CD14-positive monocyte (primary cell): ENCODE results near the gene TMEM116. TPM values are rescaled to one million over a fixed set of nuclear protein-coding genes. Genes with fewer than 3 reads are reported as not detected.

Source experiments
- DNase-seq, 3 donors: peaks; one replicate each; pipeline ENCODE4 v3.0.0-alpha.2; 2011 to 2022
- H2AFZ ChIP-seq: 2 replicates; pipeline ENCODE4 v1.6.0; 2012; ENCODE audit warnings: mild to moderate bottlenecking, low read depth, low read length, inconsistent platforms; ENCODE audit not compliant: insufficient read depth, poor library complexity, severe bottlenecking
- H3K27ac ChIP-seq, 2 donors: 1 replicate in 1 of 2; 2 replicates in 1 of 2; pipeline ENCODE4 v1.5.1; 2012 to 2013; ENCODE audit warnings: low read length in 2 of 2, control low read depth in 1 of 2, inconsistent platforms in 1 of 2, low read depth in 1 of 2, mild to moderate bottlenecking in 1 of 2
- H3K27me3 ChIP-seq, 2 donors: one replicate each; pipeline versions ENCODE4 v1.6.0 to v1.6.1; 2011 to 2013; ENCODE audit warnings: low read length in 2 of 2; ENCODE audit not compliant: control insufficient read depth in 2 of 2, insufficient read depth in 2 of 2
- H3K36me3 ChIP-seq, 2 donors: replicated peaks in 1 of 2; 1 replicate in 1 of 2; 2 replicates in 1 of 2; pipeline versions ENCODE4 v1.5.1 to v1.6.1; 2012 to 2013; ENCODE audit warnings: low read length in 2 of 2, control low read depth in 1 of 2, inconsistent platforms in 1 of 2, mild to moderate bottlenecking in 1 of 2; ENCODE audit not compliant: insufficient read depth in 2 of 2, control insufficient read depth in 1 of 2
- H3K4me1 ChIP-seq, 2 donors: 1 replicate in 1 of 2; 2 replicates in 1 of 2; pipeline versions ENCODE4 v1.5.1 to v1.6.1; 2012 to 2013; ENCODE audit warnings: low read length in 2 of 2, control low read depth in 1 of 2, inconsistent platforms in 1 of 2, mild to moderate bottlenecking in 1 of 2, moderate library complexity in 1 of 2; ENCODE audit not compliant: insufficient read depth in 2 of 2, control insufficient read depth in 1 of 2
- H3K4me2 ChIP-seq: replicated peaks from 2 replicates; pipeline ENCODE3; 2012; ENCODE audit warnings: low read length, moderate library complexity, mild to moderate bottlenecking; ENCODE audit not compliant: poor library complexity, severe bottlenecking; ENCODE audit errors: extremely low read depth
- H3K4me3 ChIP-seq, 3 experiments: fragments of 200-600 bp in 1 of 3; sonication (generic) in 1 of 3; replicated peaks in 1 of 3; 1 replicate in 2 of 3; 2 replicates in 1 of 3; pipeline ENCODE4 v1.5.1; 2011 to 2013; ENCODE audit warnings: low read length in 3 of 3, mild to moderate bottlenecking in 3 of 3, control low read depth in 2 of 3, low read depth in 2 of 3, inconsistent platforms in 1 of 3, moderate library complexity in 1 of 3
- H3K79me2 ChIP-seq: 2 replicates; pipeline ENCODE4 v1.6.0; 2012; ENCODE audit warnings: mild to moderate bottlenecking, control low read depth, inconsistent platforms, low read length, moderate library complexity; ENCODE audit not compliant: insufficient read depth
- H3K9ac ChIP-seq: 2 replicates; pipeline ENCODE4 v1.6.0; 2017; ENCODE audit warnings: low read length, mild to moderate bottlenecking; ENCODE audit not compliant: insufficient read depth, poor library complexity, severe bottlenecking
- H3K9me3 ChIP-seq, 2 donors: replicated peaks in 1 of 2; 1 replicate in 1 of 2; 2 replicates in 1 of 2; pipeline versions ENCODE4 v1.5.1 to v1.6.1; 2012 to 2013; ENCODE audit warnings: low read length in 2 of 2, control low read depth in 1 of 2; ENCODE audit not compliant: control insufficient read depth in 1 of 2, insufficient read depth in 1 of 2
- H4K20me1 ChIP-seq: 2 replicates; pipeline ENCODE4 v1.6.0; 2012; ENCODE audit warnings: mild to moderate bottlenecking, low read length, control low read depth, moderate library complexity; ENCODE audit not compliant: insufficient read depth
- H3K27ac Mint-ChIP-seq, 7 donors: one replicate each; pipeline ENCODE4 v1.8.0; 2020; ENCODE audit warnings: mild to moderate bottlenecking in 7 of 7, mixed read lengths in 7 of 7, moderate library complexity in 6 of 7, inconsistent platforms in 2 of 7
- H3K27me3 Mint-ChIP-seq, 3 donors: one replicate each; pipeline ENCODE4 v1.8.0; 2021 to 2022; ENCODE audit warnings: low read depth in 3 of 3, mild to moderate bottlenecking in 3 of 3, mixed read lengths in 3 of 3, moderate library complexity in 3 of 3, inconsistent platforms in 1 of 3
- H3K36me3 Mint-ChIP-seq, 2 donors: one replicate each; pipeline ENCODE4 v1.8.0; 2020; ENCODE audit warnings: mixed read lengths in 2 of 2, inconsistent platforms in 1 of 2, mild to moderate bottlenecking in 1 of 2
- H3K4me1 Mint-ChIP-seq: one replicate; pipeline ENCODE4 v1.8.0; 2020; ENCODE audit warnings: mild to moderate bottlenecking, mixed read lengths
- H3K4me3 Mint-ChIP-seq, 2 donors: one replicate each; pipeline ENCODE4 v1.8.0; 2020; ENCODE audit warnings: mild to moderate bottlenecking in 2 of 2, mixed read lengths in 2 of 2, moderate library complexity in 1 of 2
- H3K9me3 Mint-ChIP-seq, 7 donors: one replicate each; pipeline ENCODE4 v1.8.0; 2020 to 2022; ENCODE audit warnings: mixed read lengths in 7 of 7, mild to moderate bottlenecking in 6 of 7, moderate library complexity in 6 of 7, inconsistent platforms in 2 of 7
- WGBS: methylation state at CpG from one replicate; pipeline ENCODE4 v1.1.5; 2013; ENCODE audit warnings: missing lambda C conversion rate; ENCODE audit not compliant: insufficient coverage; 5-methylcytosine and 5-hydroxymethylcytosine counted together
- intact Hi-C, 2 donors: fragments of 100-400 bp; cut with micrococcal nuclease; formaldehyde crosslinking; loops; one replicate each; pipeline versions ENCODE4 v1.15.0 to v1.15.1; 2023
- polyA minus RNA-seq: library from RNA; depleted of rRNA, polyadenylated mRNA; stranded (reverse); fragments of >200 nt; gene quantifications from 2 replicates; pipeline ENCODE4 v1.2.3, GENCODE V29; 2012
- polyA plus RNA-seq, 3 donors: library from polyadenylated mRNA; depleted of rRNA in 1 of 3; unstranded in 2 of 3; stranded (reverse) in 1 of 3; fragments of 300-500 nt in 2 of 3; fragments of >200 nt in 1 of 3; fragmentation: Illumina TruSeq in 2 of 3; gene quantifications; 1 replicate in 2 of 3; 2 replicates in 1 of 3; pipeline ENCODE4 v1.2.3, GENCODE V29; 2012 to 2021
- total RNA-seq, 12 experiments: library from RNA in 1 of 12; stranded (reverse) in 1 of 12; fragments of 120-200 nt in 1 of 12; gene quantifications; one replicate each; pipeline ENCODE4 v1.2.4 and lab custom pipeline; 2013 to 2026; ENCODE audit warnings: mixed read lengths in 6 of 12, inconsistent platforms in 1 of 12
- TF ChIP-seq, protein P1 (sequence below): fragments of 200-600 bp; IDR thresholded peaks from one replicate; pipeline ENCODE4 v1.8.0; 2022; ENCODE audit warnings: antibody characterized with exemption, mild to moderate bottlenecking

TMEM116 gene
- 8.1 TPM for total RNA-seq (2013)
- polyA plus RNA-seq (10 to 100 TPM in 1 of 3 donors, 1 to 10 TPM in 2; 5.6 to 11.6 (median 8.3) TPM), polyA minus RNA-seq (4.0 and 4.1 TPM in 2 replicates), total RNA-seq (lab: John Stamatoyannopoulos, UW) (0.84 to 7.4 (median 4.2) reads per million in 11 experiments)

DNA sequence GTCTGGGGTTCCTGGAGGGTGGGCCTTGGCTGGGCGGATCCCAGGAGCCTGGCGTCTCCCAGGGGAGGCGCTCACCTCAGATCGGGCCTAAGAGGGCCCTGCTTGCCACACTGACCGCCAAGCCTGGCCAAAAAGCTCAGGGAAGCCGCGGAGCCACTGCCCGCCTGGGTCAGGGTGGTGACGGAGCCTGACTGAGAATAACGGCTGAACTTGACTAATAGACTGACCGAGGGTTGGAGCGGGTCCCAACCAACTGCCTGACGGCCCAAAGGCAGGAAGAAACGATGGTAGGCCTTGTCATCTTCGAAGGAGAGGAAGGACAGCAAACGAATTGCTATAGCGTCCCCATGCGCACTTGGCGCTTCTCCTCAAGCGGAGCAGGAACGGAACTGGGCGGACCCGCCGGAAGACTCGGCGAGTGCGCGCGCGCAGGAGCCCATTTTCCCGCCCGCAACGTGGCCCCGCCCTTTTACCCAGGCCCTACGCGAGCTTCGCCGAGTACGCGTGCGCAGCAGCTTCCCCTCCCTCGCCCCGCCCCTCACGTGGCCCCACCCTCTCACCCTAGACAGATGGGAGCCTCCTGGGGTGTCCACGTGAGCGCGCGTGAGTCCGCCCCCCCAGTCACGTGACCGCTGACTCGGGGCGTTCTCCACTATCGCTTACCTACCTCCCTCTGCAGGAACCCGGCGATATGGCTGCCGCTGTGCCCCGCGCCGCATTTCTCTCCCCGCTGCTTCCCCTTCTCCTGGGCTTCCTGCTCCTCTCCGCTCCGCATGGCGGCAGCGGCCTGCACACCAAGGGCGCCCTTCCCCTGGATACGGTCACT lies at the start of gene TMEM116, which contains the start of gene ERP29:
TMEM116 (minus strand) TSS at position 391 of the 826 bp plus-strand sequence. CDS start 7,895 bp downstream, outside the sequence.
ERP29 (plus strand) TSS at position 652 of the 826 bp plus-strand sequence; CDS start at position 692, 40 bp downstream.
- peaks cover 44% of the 10 kb centered on the region for H4K20me1 ChIP-seq
- H3K4me2 ChIP-seq, result peak within 1 kb of the TSS; percentile 89
- H3K79me2 ChIP-seq, result peaks cover 70% of the 10 kb centered on the region
- Mint-ChIP-seq H3K27me3 (peaks cover 0 to 2% (median 0%) of the 10 kb centered on the region in 3 donors), H3K4me3 (peak within 1 kb of the TSS; percentile 85 to 97), H3K4me1 (peaks cover 44% of the 10 kb centered on the region), H3K27ac (peak within 1 kb of the TSS; percentile 89 to 97 (median 96)), H3K9me3 (peaks cover 0 to 2% (median 0%) of the 10 kb centered on the region in 7 donors), H3K36me3 (peaks cover 9 to 23% of the 10 kb centered on the region in 2 donors)
- WGBS, result under 1% methylated on average over 60 of the region's 67 CpGs
- H3K27ac ChIP-seq, result peak within 1 kb of the TSS; percentile 89 to 92
- H3K27me3 ChIP-seq, result no peaks in the 10 kb centered on the region
- peaks cover 8 to 19% of the 10 kb centered on the region in 2 donors for H3K36me3 ChIP-seq
- DNase-seq, result peak; percentile 97 to 100 (median 99)
- TF ChIP-seq, protein P1, sequence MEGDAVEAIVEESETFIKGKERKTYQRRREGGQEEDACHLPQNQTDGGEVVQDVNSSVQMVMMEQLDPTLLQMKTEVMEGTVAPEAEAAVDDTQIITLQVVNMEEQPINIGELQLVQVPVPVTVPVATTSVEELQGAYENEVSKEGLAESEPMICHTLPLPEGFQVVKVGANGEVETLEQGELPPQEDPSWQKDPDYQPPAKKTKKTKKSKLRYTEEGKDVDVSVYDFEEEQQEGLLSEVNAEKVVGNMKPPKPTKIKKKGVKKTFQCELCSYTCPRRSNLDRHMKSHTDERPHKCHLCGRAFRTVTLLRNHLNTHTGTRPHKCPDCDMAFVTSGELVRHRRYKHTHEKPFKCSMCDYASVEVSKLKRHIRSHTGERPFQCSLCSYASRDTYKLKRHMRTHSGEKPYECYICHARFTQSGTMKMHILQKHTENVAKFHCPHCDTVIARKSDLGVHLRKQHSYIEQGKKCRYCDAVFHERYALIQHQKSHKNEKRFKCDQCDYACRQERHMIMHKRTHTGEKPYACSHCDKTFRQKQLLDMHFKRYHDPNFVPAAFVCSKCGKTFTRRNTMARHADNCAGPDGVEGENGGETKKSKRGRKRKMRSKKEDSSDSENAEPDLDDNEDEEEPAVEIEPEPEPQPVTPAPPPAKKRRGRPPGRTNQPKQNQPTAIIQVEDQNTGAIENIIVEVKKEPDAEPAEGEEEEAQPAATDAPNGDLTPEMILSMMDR, result peak; percentile 62
- peak within 1 kb of the TSS; percentile 92 for H2AFZ ChIP-seq
- peak within 1 kb of the TSS; percentile 91 to 99 (median 94) for H3K4me3 ChIP-seq
- H3K4me1 ChIP-seq, result peaks cover 46 to 52% of the 10 kb centered on the region in 2 donors
- intact Hi-C loops, result loop anchor here (5.0 to 10.0 kb wide), 3 partner anchors 68 to 171 kb away; partner anchors contain the start of gene MAPKAPK5 (in 1 of the 2)
- peak within 1 kb of the TSS; percentile 82 for H3K9ac ChIP-seq
- no peaks in the 10 kb centered on the region for H3K9me3 ChIP-seq

DNA sequence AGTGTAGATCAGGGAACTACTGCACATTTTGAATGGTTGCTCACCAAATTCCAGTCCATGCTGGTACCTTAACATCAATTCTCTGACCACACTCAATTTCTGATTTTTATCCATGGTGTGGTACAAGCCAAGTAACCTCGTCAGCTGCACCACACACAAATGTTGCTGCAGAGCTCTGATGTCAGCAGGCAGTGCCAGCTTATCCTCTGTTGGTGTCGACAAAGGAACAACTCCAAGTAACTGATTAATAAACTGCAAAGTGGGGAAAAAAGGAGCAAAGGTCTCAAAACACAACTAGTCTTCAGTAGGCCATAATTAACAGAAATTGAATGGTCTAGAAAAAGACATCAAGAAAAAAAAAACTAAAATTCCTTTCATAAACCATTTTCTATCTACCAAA lies 48.2 kb upstream of the TMEM116 start:
- Histone ChIP-seq H3K4me3 (no peak overlapping the region), H3K27me3 (no peaks in the 10 kb centered on the region), H3K4me2 (no peak overlapping the region), H2AFZ (no peak overlapping the region), H4K20me1 (no peaks in the 10 kb centered on the region), H3K27ac (no peak overlapping the region), H3K9ac (no peak overlapping the region), H3K9me3 (no peaks in the 10 kb centered on the region), H3K36me3 (peaks cover 55 to 79% of the 10 kb centered on the region in 2 donors), H3K79me2 (no peaks in the 10 kb centered on the region), H3K4me1 (peaks cover 3 to 9% of the 10 kb centered on the region in 2 donors)
- TF ChIP-seq, protein P1, result no peak
- Mint-ChIP-seq H3K9me3 (no peaks in the 10 kb centered on the region), H3K36me3 (peaks cover 53 to 82% of the 10 kb centered on the region in 2 donors), H3K4me1 (peaks cover 6% of the 10 kb centered on the region), H3K4me3 (no peak overlapping the region), H3K27me3 (peaks cover 0 to 2% (median 0%) of the 10 kb centered on the region in 3 donors), H3K27ac (peak overlapping the region in 2 of 7 donors; percentile 25 to 32)
- intact Hi-C loops, result no loop called here
- no CpG with 5 or more reads among the region's 2 CpGs for WGBS
- no peak for DNase-seq
